Neural progenitor cell (in vitro differentiated cells): ENCODE results near the gene HECTD4.

Source experiments
- EZH2 ChIP-seq: fragments of 200-600 bp; sonication (generic); IDR thresholded peaks from 2 replicates; pipeline ENCODE4 v1.6.1; 2017; ENCODE audit warnings: antibody characterized with exemption, mild to moderate bottlenecking, moderate library complexity
- EZH2phosphoT487 ChIP-seq: fragments of 200-600 bp; sonication (generic); IDR thresholded peaks from 2 replicates; pipeline ENCODE4 v1.6.1; 2017; ENCODE audit warnings: antibody characterized with exemption
- TF ChIP-seq, protein P1 (sequence below): fragments of 200-600 bp; sonication (generic); IDR thresholded peaks from 2 replicates; pipeline ENCODE4 v1.5.1; 2017; ENCODE audit warnings: antibody characterized with exemption, mild to moderate bottlenecking

DNA sequence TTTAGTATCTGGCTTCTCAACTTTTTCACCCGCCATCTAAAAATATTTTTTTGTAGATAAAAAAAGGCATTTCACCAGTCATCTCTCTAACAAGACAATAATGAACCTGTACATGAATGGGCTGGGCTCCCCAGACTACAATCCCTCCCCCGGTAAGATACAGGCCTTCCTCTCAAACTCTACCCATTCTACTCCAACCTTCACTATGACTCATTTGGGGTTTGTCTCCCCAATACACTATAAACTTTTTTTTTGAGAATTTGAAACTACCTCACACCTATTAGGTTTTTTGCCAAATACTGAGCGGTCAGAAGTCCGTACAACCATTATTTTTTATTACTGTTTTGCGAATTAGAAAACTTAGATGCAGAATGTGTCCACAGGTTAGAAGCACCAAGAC lies 26.4 kb upstream of the HECTD4 start:
- TF ChIP-seq, protein P1, sequence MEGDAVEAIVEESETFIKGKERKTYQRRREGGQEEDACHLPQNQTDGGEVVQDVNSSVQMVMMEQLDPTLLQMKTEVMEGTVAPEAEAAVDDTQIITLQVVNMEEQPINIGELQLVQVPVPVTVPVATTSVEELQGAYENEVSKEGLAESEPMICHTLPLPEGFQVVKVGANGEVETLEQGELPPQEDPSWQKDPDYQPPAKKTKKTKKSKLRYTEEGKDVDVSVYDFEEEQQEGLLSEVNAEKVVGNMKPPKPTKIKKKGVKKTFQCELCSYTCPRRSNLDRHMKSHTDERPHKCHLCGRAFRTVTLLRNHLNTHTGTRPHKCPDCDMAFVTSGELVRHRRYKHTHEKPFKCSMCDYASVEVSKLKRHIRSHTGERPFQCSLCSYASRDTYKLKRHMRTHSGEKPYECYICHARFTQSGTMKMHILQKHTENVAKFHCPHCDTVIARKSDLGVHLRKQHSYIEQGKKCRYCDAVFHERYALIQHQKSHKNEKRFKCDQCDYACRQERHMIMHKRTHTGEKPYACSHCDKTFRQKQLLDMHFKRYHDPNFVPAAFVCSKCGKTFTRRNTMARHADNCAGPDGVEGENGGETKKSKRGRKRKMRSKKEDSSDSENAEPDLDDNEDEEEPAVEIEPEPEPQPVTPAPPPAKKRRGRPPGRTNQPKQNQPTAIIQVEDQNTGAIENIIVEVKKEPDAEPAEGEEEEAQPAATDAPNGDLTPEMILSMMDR: no peak
- TF ChIP-seq EZH2 (no peak), EZH2phosphoT487 (no peak)
